Thyroid gland (tissue), 4 donors: ENCODE measurements around the gene EMILIN3.

Experiments
- CTCF ChIP-seq, 6 experiments: fragments of 200-600 bp in 3 of 6; fragments of 450-650 bp in 3 of 6; sonication (generic) in 3 of 6; IDR thresholded peaks; one replicate each; pipeline ENCODE4 v1.5.1; 2016 to 2019; ENCODE audit warnings: antibody characterized with exemption in 6 of 6, mild to moderate bottlenecking in 2 of 6, inconsistent platforms in 1 of 6, moderate library complexity in 1 of 6
- POLR2A ChIP-seq, 2 donors: fragments of 450-650 bp; IDR thresholded peaks; one replicate each; pipeline ENCODE4 v1.6.1; 2017; ENCODE audit warnings: antibody characterized with exemption in 2 of 2, mild to moderate bottlenecking in 2 of 2, moderate library complexity in 1 of 2

- no peak for TF ChIP-seq CTCF (IDR thresholded peaks at IDR 0.05)
- no peak for TF ChIP-seq POLR2A (IDR thresholded peaks at IDR 0.05)
Measured at GRCh38 chr20:41334036-41334435, 32.6 kb downstream of the EMILIN3 start.
